GM23338 (cell line): ENCODE results near the gene CDC42BPG. TPM values are rescaled to one million over a fixed set of nuclear protein-coding genes. Genes with fewer than 3 reads are reported as not detected.

Experiments
- ATAC-seq: fragments of 200-7000 bp; cut with Tn5 transposase; 3 replicates; pipeline ENCODE4 v1.9.1; 2020
- DNase-seq: peaks from one replicate; pipeline ENCODE4 v3.0.0-alpha.2; 2015; ENCODE audit warnings: low spot score
- H2AFZ ChIP-seq: fragments of 200-600 bp; sonication (generic); 2 replicates; pipeline ENCODE4 v1.8.0; 2016; ENCODE audit warnings: antibody characterized with exemption, mild to moderate bottlenecking, moderate library complexity
- H3F3A ChIP-seq: fragments of 200-600 bp; sonication (generic); replicated peaks from 2 replicates; pipeline ENCODE4 v1.8.0; 2017; ENCODE audit warnings: antibody characterized with exemption, mixed run types, low read depth
- H3K27ac ChIP-seq: fragments of 200-600 bp; sonication (generic); 2 replicates; pipeline ENCODE4 v1.6.1; 2016; ENCODE audit warnings: low read depth
- H3K27me3 ChIP-seq: fragments of 200-600 bp; sonication (generic); 2 replicates; pipeline ENCODE4 v1.8.0; 2016; ENCODE audit warnings: mild to moderate bottlenecking, mixed run types, moderate library complexity; ENCODE audit not compliant: insufficient read depth
- H3K36me3 ChIP-seq: fragments of 200-600 bp; sonication (generic); 2 replicates; pipeline ENCODE4 v1.8.0; 2016; ENCODE audit warnings: mild to moderate bottlenecking; ENCODE audit not compliant: insufficient read depth
- H3K4me1 ChIP-seq: fragments of 200-600 bp; sonication (generic); 2 replicates; pipeline ENCODE4 v1.8.0; 2016; ENCODE audit warnings: mild to moderate bottlenecking, moderate library complexity; ENCODE audit not compliant: insufficient read depth
- H3K4me2 ChIP-seq: fragments of 200-600 bp; sonication (generic); 2 replicates; pipeline ENCODE4 v1.7.1; 2017; ENCODE audit warnings: mixed run types
- H3K4me3 ChIP-seq: fragments of 200-600 bp; sonication (generic); 2 replicates; pipeline ENCODE4 v1.6.1; 2016; ENCODE audit warnings: mixed run types
- H3K79me2 ChIP-seq: fragments of 200-600 bp; sonication (generic); replicated peaks from 2 replicates; pipeline ENCODE4 v1.8.0; 2017; ENCODE audit warnings: mild to moderate bottlenecking; ENCODE audit not compliant: insufficient read depth
- H3K9me2 ChIP-seq: fragments of 200-600 bp; sonication (generic); 2 replicates; pipeline ENCODE4 v1.8.0; 2017; ENCODE audit not compliant: insufficient read depth
- H4K20me1 ChIP-seq: fragments of 200-600 bp; sonication (generic); replicated peaks from 2 replicates; pipeline ENCODE4 v1.8.0; 2017; ENCODE audit warnings: mild to moderate bottlenecking; ENCODE audit not compliant: insufficient read depth
- H3K27ac Mint-ChIP-seq: 2 replicates; pipeline ENCODE4 v1.8.0; 2020; ENCODE audit warnings: inconsistent platforms, mild to moderate bottlenecking, moderate library complexity, mixed read lengths
- H3K27me3 Mint-ChIP-seq: 3 replicates; pipeline ENCODE4 v1.8.0; 2022; ENCODE audit warnings: low read depth, mild to moderate bottlenecking, moderate library complexity, mixed read lengths, inconsistent platforms; ENCODE audit not compliant: insufficient read depth, poor library complexity
- H3K36me3 Mint-ChIP-seq: 3 replicates; pipeline ENCODE4 v1.8.0; 2021; ENCODE audit warnings: low read depth, mild to moderate bottlenecking, inconsistent platforms, moderate library complexity, mixed read lengths
- H3K4me1 Mint-ChIP-seq: 3 replicates; pipeline ENCODE4 v1.8.0; 2020; ENCODE audit warnings: mild to moderate bottlenecking, inconsistent platforms, mixed read lengths
- H3K4me3 Mint-ChIP-seq: 3 replicates; pipeline ENCODE4 v1.8.0; 2021; ENCODE audit warnings: moderate library complexity, mild to moderate bottlenecking, inconsistent platforms, mixed read lengths
- H3K9me3 Mint-ChIP-seq: 3 replicates; pipeline ENCODE4 v1.8.0; 2020; ENCODE audit warnings: moderate library complexity, mild to moderate bottlenecking, inconsistent platforms, mixed read lengths
- CREB1 ChIP-seq: fragments of 250-450 bp; sonication (Bioruptor Pico); IDR thresholded peaks from 2 replicates; pipeline ENCODE4 v1.5.0; 2020; ENCODE audit warnings: low read depth, mild to moderate bottlenecking, moderate library complexity
- EZH2phosphoT487 ChIP-seq: fragments of 200-600 bp; sonication (generic); IDR thresholded peaks from one replicate; pipeline ENCODE4 v1.8.1; 2018; ENCODE audit warnings: antibody characterized with exemption; ENCODE audit not compliant: unreplicated experiment
- JUNB ChIP-seq: IDR thresholded peaks from one replicate; pipeline ENCODE4 v1.6.1; 2016; ENCODE audit warnings: antibody characterized with exemption; ENCODE audit not compliant: unreplicated experiment
- NANOG ChIP-seq: IDR thresholded peaks from 2 replicates; pipeline ENCODE4 v1.6.1; 2016; ENCODE audit warnings: antibody characterized with exemption, borderline replicate concordance
- STAT1 ChIP-seq: IDR thresholded peaks from one replicate; pipeline ENCODE4 v1.6.1; 2016; ENCODE audit warnings: antibody characterized with exemption; ENCODE audit not compliant: unreplicated experiment
- ZNF331 ChIP-seq: fragments of 250-450 bp; sonication (Bioruptor Pico); IDR thresholded peaks from 2 replicates; pipeline ENCODE4 v1.5.0; 2020; ENCODE audit warnings: low read depth, mild to moderate bottlenecking, moderate library complexity
- polyA plus RNA-seq: library from polyadenylated mRNA; unstranded; fragments of >200 nt; fragmentation: Nextera tagmentation; extraction: Ambion mirVana; gene quantifications from 2 replicates; pipeline ENCODE4 v1.2.1, GENCODE V29; 2016
- total RNA-seq: library from RNA; depleted of rRNA; stranded (reverse); fragments of >200 nt; shearing (Covaris generic); gene quantifications from 2 replicates; pipeline ENCODE4 v1.2.3, GENCODE V29; 2014
- TF ChIP-seq, protein P1 (sequence below): fragments of 250-450 bp; sonication (Bioruptor Pico); IDR thresholded peaks from 2 replicates; pipeline ENCODE4 v1.5.0; 2020; ENCODE audit warnings: mild to moderate bottlenecking, moderate library complexity
- TF ChIP-seq, protein P2 (sequence below), 2 experiments: fragments of 200-600 bp in 1 of 2; sonication (generic) in 1 of 2; conservative IDR thresholded peaks; 2 replicates each; pipeline versions ENCODE4 v1.5.1 to v1.6.1; 2016 to 2017; ENCODE audit warnings: antibody characterized with exemption in 2 of 2, low read depth in 2 of 2, mild to moderate bottlenecking in 2 of 2, moderate library complexity in 1 of 2
- TF ChIP-seq, protein P3 (sequence below): IDR thresholded peaks from one replicate; pipeline ENCODE4 v1.6.1; 2018; ENCODE audit warnings: antibody characterized with exemption; ENCODE audit not compliant: unreplicated experiment

The CDC42BPG gene
- total and polyA plus RNA-seq, 2 experiments from 2014 or later: 2.3 to 11.6 TPM

GRCh38 chr11:64876835-64877341 is 32.4 kb upstream of the CDC42BPG start:
- no peak for DNase-seq
- Mint-ChIP-seq H3K27me3 (peaks cover 10% of the 10 kb centered on the region), H3K27ac (no peak overlapping the region), H3K4me3 (peak overlapping the region; percentile 76), H3K9me3 (no peaks in the 10 kb centered on the region), H3K36me3 (peaks cover 6% of the 10 kb centered on the region; the same call in 1 of the 3 replicates), H3K4me1 (peaks cover 29% of the 10 kb centered on the region)
- Histone ChIP-seq H3K4me3 (peak overlapping the region; percentile 98), H3K36me3 (no peaks in the 10 kb centered on the region), H2AFZ (no peak overlapping the region), H3K27me3 (peaks cover 5% of the 10 kb centered on the region; the same call in 1 of the 2 replicates), H3K79me2 (peaks cover 21% of the 10 kb centered on the region), H3K9me2 (no peaks in the 10 kb centered on the region), H3K4me2 (peak overlapping the region; percentile 93), H3F3A (0 out of 2 replicates have a peak, but pooled peaks cover 3% of the 10 kb centered on the region), H3K4me1 (peaks cover 15% of the 10 kb centered on the region; the same call in 1 of the 2 replicates), H4K20me1 (no peaks in the 10 kb centered on the region; the same call in 1 of the 2 replicates), H3K27ac (no peak overlapping the region)
- TF ChIP-seq EZH2phosphoT487 (no peak), STAT1 (no peak), JUNB (no peak), CREB1 (CRISPR knock-in tag) (no peak), ZNF331 (no peak), NANOG (no peak)
- TF ChIP-seq, protein P1, sequence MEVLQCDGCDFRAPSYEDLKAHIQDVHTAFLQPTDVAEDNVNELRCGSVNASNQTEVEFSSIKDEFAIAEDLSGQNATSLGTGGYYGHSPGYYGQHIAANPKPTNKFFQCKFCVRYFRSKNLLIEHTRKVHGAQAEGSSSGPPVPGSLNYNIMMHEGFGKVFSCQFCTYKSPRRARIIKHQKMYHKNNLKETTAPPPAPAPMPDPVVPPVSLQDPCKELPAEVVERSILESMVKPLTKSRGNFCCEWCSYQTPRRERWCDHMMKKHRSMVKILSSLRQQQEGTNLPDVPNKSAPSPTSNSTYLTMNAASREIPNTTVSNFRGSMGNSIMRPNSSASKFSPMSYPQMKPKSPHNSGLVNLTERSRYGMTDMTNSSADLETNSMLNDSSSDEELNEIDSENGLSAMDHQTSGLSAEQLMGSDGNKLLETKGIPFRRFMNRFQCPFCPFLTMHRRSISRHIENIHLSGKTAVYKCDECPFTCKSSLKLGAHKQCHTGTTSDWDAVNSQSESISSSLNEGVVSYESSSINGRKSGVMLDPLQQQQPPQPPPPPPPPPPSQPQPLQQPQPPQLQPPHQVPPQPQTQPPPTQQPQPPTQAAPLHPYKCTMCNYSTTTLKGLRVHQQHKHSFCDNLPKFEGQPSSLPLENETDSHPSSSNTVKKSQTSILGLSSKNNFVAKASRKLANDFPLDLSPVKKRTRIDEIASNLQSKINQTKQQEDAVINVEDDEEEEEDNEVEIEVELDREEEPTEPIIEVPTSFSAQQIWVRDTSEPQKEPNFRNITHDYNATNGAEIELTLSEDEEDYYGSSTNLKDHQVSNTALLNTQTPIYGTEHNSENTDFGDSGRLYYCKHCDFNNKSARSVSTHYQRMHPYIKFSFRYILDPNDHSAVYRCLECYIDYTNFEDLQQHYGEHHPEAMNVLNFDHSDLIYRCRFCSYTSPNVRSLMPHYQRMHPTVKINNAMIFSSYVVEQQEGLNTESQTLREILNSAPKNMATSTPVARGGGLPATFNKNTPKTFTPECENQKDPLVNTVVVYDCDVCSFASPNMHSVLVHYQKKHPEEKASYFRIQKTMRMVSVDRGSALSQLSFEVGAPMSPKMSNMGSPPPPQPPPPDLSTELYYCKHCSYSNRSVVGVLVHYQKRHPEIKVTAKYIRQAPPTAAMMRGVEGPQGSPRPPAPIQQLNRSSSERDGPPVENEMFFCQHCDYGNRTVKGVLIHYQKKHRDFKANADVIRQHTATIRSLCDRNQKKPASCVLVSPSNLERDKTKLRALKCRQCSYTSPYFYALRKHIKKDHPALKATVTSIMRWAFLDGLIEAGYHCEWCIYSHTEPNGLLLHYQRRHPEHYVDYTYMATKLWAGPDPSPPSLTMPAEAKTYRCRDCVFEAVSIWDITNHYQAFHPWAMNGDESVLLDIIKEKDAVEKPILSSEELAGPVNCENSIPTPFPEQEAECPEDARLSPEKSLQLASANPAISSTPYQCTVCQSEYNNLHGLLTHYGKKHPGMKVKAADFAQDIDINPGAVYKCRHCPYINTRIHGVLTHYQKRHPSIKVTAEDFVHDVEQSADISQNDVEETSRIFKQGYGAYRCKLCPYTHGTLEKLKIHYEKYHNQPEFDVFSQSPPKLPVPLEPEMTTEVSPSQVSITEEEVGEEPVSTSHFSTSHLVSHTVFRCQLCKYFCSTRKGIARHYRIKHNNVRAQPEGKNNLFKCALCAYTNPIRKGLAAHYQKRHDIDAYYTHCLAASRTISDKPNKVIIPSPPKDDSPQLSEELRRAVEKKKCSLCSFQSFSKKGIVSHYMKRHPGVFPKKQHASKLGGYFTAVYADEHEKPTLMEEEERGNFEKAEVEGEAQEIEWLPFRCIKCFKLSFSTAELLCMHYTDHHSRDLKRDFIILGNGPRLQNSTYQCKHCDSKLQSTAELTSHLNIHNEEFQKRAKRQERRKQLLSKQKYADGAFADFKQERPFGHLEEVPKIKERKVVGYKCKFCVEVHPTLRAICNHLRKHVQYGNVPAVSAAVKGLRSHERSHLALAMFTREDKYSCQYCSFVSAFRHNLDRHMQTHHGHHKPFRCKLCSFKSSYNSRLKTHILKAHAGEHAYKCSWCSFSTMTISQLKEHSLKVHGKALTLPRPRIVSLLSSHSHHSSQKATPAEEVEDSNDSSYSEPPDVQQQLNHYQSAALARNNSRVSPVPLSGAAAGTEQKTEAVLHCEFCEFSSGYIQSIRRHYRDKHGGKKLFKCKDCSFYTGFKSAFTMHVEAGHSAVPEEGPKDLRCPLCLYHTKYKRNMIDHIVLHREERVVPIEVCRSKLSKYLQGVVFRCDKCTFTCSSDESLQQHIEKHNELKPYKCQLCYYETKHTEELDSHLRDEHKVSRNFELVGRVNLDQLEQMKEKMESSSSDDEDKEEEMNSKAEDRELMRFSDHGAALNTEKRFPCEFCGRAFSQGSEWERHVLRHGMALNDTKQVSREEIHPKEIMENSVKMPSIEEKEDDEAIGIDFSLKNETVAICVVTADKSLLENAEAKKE (CRISPR knock-in tag): no peak
- TF ChIP-seq, protein P2, sequence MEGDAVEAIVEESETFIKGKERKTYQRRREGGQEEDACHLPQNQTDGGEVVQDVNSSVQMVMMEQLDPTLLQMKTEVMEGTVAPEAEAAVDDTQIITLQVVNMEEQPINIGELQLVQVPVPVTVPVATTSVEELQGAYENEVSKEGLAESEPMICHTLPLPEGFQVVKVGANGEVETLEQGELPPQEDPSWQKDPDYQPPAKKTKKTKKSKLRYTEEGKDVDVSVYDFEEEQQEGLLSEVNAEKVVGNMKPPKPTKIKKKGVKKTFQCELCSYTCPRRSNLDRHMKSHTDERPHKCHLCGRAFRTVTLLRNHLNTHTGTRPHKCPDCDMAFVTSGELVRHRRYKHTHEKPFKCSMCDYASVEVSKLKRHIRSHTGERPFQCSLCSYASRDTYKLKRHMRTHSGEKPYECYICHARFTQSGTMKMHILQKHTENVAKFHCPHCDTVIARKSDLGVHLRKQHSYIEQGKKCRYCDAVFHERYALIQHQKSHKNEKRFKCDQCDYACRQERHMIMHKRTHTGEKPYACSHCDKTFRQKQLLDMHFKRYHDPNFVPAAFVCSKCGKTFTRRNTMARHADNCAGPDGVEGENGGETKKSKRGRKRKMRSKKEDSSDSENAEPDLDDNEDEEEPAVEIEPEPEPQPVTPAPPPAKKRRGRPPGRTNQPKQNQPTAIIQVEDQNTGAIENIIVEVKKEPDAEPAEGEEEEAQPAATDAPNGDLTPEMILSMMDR (conservative IDR thresholded peaks at IDR 0.05; ENCODE audit: low read depth in 2 of 2): no peak
- TF ChIP-seq, protein P3, sequence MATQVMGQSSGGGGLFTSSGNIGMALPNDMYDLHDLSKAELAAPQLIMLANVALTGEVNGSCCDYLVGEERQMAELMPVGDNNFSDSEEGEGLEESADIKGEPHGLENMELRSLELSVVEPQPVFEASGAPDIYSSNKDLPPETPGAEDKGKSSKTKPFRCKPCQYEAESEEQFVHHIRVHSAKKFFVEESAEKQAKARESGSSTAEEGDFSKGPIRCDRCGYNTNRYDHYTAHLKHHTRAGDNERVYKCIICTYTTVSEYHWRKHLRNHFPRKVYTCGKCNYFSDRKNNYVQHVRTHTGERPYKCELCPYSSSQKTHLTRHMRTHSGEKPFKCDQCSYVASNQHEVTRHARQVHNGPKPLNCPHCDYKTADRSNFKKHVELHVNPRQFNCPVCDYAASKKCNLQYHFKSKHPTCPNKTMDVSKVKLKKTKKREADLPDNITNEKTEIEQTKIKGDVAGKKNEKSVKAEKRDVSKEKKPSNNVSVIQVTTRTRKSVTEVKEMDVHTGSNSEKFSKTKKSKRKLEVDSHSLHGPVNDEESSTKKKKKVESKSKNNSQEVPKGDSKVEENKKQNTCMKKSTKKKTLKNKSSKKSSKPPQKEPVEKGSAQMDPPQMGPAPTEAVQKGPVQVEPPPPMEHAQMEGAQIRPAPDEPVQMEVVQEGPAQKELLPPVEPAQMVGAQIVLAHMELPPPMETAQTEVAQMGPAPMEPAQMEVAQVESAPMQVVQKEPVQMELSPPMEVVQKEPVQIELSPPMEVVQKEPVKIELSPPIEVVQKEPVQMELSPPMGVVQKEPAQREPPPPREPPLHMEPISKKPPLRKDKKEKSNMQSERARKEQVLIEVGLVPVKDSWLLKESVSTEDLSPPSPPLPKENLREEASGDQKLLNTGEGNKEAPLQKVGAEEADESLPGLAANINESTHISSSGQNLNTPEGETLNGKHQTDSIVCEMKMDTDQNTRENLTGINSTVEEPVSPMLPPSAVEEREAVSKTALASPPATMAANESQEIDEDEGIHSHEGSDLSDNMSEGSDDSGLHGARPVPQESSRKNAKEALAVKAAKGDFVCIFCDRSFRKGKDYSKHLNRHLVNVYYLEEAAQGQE: no peak
- no peak for ATAC-seq
